ENCODE measurements around the gene CEP295NL. TPM values are rescaled to one million over a fixed set of nuclear protein-coding genes. Genes with fewer than 3 reads are reported as not detected.

The CEP295NL gene
- total RNA-seq, 1 experiment from 2014 or later: 0.66 TPM

- H3K14ac ChIP-seq (ENCODE audit: insufficient read depth, low read length): no peak overlapping the region; the same call in 1 of the 2 replicates
- no peak overlapping the region for H2BK20ac ChIP-seq (ENCODE audit: low read depth, low read length, poor library complexity, severe bottlenecking)
- no peak for DNase-seq
- no peak overlapping the region for H3K9ac ChIP-seq (ENCODE audit: extremely low read depth, insufficient read length, low read length)
- H3K4me2 ChIP-seq (ENCODE audit: insufficient read depth, insufficient read length, low read length): no peak overlapping the region
- 0 out of 2 replicates have a peak, but pooled peaks cover 1% of the 10 kb centered on the region for H3K4me1 ChIP-seq (ENCODE audit: insufficient read depth, low read length)
- H4K8ac ChIP-seq (replicated peaks; ENCODE audit: insufficient read length, low read depth, low read length): no peak overlapping the region
- no peaks in the 10 kb centered on the region for H4K20me1 ChIP-seq (ENCODE audit: control insufficient read depth, insufficient read depth, insufficient read length)
- no peak overlapping the region for H3K23ac ChIP-seq (ENCODE audit: insufficient read length, low read depth, low read length)
- H3K4ac ChIP-seq (ENCODE audit: low read depth, low read length): no peak overlapping the region
- H4K91ac ChIP-seq (ENCODE audit: insufficient read length, low read depth, low read length): no peak overlapping the region
- no peaks in the 10 kb centered on the region for H3K79me1 ChIP-seq (ENCODE audit: insufficient read depth, low read depth, low read length, poor library complexity, severe bottlenecking)
- H3K56ac ChIP-seq (ENCODE audit: insufficient read length, low read depth, low read length): no peak overlapping the region
- no peak overlapping the region for H3T11ph ChIP-seq (ENCODE audit: low read length)
- H2BK120ac ChIP-seq (ENCODE audit: low read depth, low read length, poor library complexity, severe bottlenecking): no peak overlapping the region
- Mint-ChIP-seq H3K9me3 (no peaks in the 10 kb centered on the region; a peak in 1 of 5 replicates), H3K4me1 (peaks cover 18 to 41% of the 10 kb centered on the region in 2 experiments), H3K4me3 (no peak overlapping the region), H3K36me3 (ENCODE audit: insufficient read depth in 1 of 3, low read depth in 3 of 3) (peaks cover 0 to 6% (median 3%) of the 10 kb centered on the region in 3 experiments; a peak in 5 of 7 replicates), H3K27ac (peak overlapping the region in 2 of 3 experiments; percentile 49 to 75; a peak in 3 of 7 replicates), H3K27me3 (ENCODE audit: low read depth) (no peaks in the 10 kb centered on the region)
- H3K9me3 ChIP-seq (ENCODE audit: control insufficient read depth, low read depth, low read length): no peaks in the 10 kb centered on the region
- H2BK12ac ChIP-seq (ENCODE audit: insufficient read length, low read depth, low read length): no peak overlapping the region
- TF ChIP-seq, protein P1, sequence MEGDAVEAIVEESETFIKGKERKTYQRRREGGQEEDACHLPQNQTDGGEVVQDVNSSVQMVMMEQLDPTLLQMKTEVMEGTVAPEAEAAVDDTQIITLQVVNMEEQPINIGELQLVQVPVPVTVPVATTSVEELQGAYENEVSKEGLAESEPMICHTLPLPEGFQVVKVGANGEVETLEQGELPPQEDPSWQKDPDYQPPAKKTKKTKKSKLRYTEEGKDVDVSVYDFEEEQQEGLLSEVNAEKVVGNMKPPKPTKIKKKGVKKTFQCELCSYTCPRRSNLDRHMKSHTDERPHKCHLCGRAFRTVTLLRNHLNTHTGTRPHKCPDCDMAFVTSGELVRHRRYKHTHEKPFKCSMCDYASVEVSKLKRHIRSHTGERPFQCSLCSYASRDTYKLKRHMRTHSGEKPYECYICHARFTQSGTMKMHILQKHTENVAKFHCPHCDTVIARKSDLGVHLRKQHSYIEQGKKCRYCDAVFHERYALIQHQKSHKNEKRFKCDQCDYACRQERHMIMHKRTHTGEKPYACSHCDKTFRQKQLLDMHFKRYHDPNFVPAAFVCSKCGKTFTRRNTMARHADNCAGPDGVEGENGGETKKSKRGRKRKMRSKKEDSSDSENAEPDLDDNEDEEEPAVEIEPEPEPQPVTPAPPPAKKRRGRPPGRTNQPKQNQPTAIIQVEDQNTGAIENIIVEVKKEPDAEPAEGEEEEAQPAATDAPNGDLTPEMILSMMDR (conservative IDR thresholded peaks at IDR 0.05): no peak
- H3K27me3 ChIP-seq (ENCODE audit: insufficient read depth, low read length): no peaks in the 10 kb centered on the region
- no peak overlapping the region for H2BK5ac ChIP-seq (ENCODE audit: insufficient read length, low read length)
- H3K27ac ChIP-seq (ENCODE audit: insufficient read length, low read depth, low read length): no peak overlapping the region
- no peak overlapping the region for H4K5ac ChIP-seq (ENCODE audit: insufficient read length, low read depth, low read length)
- no peak overlapping the region for H2BK15ac ChIP-seq (ENCODE audit: low read depth, low read length)
- 0 out of 2 replicates have a peak, but pooled peaks cover 3% of the 10 kb centered on the region for H3K79me2 ChIP-seq (ENCODE audit: insufficient read depth, low read length)
- no peaks in the 10 kb centered on the region for H3K23me2 ChIP-seq (ENCODE audit: insufficient read length, low read depth, low read length, poor library complexity, severe bottlenecking)
- no CpG with 5 or more reads among the region's 20 CpGs for WGBS (ENCODE audit: extremely low coverage, insufficient read length, low lambda C conversion rate)
- H2AK5ac ChIP-seq (ENCODE audit: insufficient read length, low read length): no peak overlapping the region
- H2AFZ ChIP-seq (ENCODE audit: low read length): no peak overlapping the region
- H3K18ac ChIP-seq (ENCODE audit: insufficient read length, low read depth, low read length): no peak overlapping the region
Observed at GRCh38 chr17:78896091-78896833, 6.7 kb downstream of the CEP295NL start.

Measured in H9 (cell line).